ENCODE measurements around the gene FBXW12. TPM values are rescaled to one million over a fixed set of nuclear protein-coding genes. Genes with fewer than 3 reads are reported as not detected.

FBXW12 gene
- polyA plus RNA-seq, 3 donors: 0.50 to 0.77 (median 0.65) TPM

- DNase-seq (ENCODE audit: extremely low read depth in 1 of 11, low read depth in 9 of 11, low spot score in 4 of 11): no peak
Measured at GRCh38 chr3:48404440-48405342, 32.7 kb downstream of the FBXW12 start.

GRCh38 chr3:48405343-48405881 lies 33.4 kb downstream of the FBXW12 start:
- no peak for DNase-seq (ENCODE audit: extremely low read depth in 1 of 11, low read depth in 9 of 11, low spot score in 4 of 11)

GRCh38 chr3:48405971-48406370 lies 34.0 kb downstream of the FBXW12 start:
- DNase-seq (ENCODE audit: extremely low read depth in 1 of 11, low read depth in 9 of 11, low spot score in 4 of 11): no peak

GRCh38 chr3:48406443-48407431 lies 34.7 kb downstream of the FBXW12 start:
- no peak for DNase-seq (ENCODE audit: extremely low read depth in 1 of 11, low read depth in 9 of 11, low spot score in 4 of 11)

- no peak for DNase-seq (ENCODE audit: extremely low read depth in 1 of 11, low read depth in 9 of 11, low spot score in 4 of 11)
Measured at GRCh38 chr3:48407542-48408099, 35.6 kb downstream of the FBXW12 start.

GRCh38 chr3:48408823-48409281 lies 36.8 kb downstream of the FBXW12 start:
- no peak for DNase-seq (ENCODE audit: extremely low read depth in 1 of 11, low read depth in 9 of 11, low spot score in 4 of 11)

- DNase-seq (ENCODE audit: extremely low read depth in 1 of 11, low read depth in 9 of 11, low spot score in 4 of 11): no peak
Measured at GRCh38 chr3:48409291-48410201, 37.5 kb downstream of the FBXW12 start.

- DNase-seq (ENCODE audit: extremely low read depth in 1 of 11, low read depth in 9 of 11, low spot score in 4 of 11): no peak
Measured at GRCh38 chr3:48410205-48411040, 38.4 kb downstream of the FBXW12 start.

GRCh38 chr3:48411041-48411588 lies 39.1 kb downstream of the FBXW12 start:
- no peak for DNase-seq (ENCODE audit: extremely low read depth in 1 of 11, low read depth in 9 of 11, low spot score in 4 of 11)

GRCh38 chr3:48411606-48412374 lies 39.8 kb downstream of the FBXW12 start:
- no peak for DNase-seq (ENCODE audit: extremely low read depth in 1 of 11, low read depth in 9 of 11, low spot score in 4 of 11)

GRCh38 chr3:48412375-48413001 lies 40.5 kb downstream of the FBXW12 start:
- no peak for DNase-seq (ENCODE audit: extremely low read depth in 1 of 11, low read depth in 9 of 11, low spot score in 4 of 11)

GRCh38 chr3:48413086-48413485 lies 41.1 kb downstream of the FBXW12 start:
- no peak for DNase-seq (ENCODE audit: extremely low read depth in 1 of 11, low read depth in 9 of 11, low spot score in 4 of 11)

GRCh38 chr3:48413611-48414010 lies 41.6 kb downstream of the FBXW12 start:
- no peak for DNase-seq (ENCODE audit: extremely low read depth in 1 of 11, low read depth in 9 of 11, low spot score in 4 of 11)

GRCh38 chr3:48414376-48415250 lies 42.6 kb downstream of the FBXW12 start:
- no peak for DNase-seq (ENCODE audit: extremely low read depth in 1 of 11, low read depth in 9 of 11, low spot score in 4 of 11)

All from renal cortex interstitium (tissue), 11 donors.